Measurements from ENCODE around the gene IDH1. TPM values are rescaled to one million over a fixed set of nuclear protein-coding genes. Genes with fewer than 3 reads are reported as not detected.

IDH1 gene
- total and polyA plus RNA-seq, 2 of the 8 experiments (the other 6 are each of a cell fraction or from before 2014, with no cell fraction given): 174 to 398 TPM

GRCh38 chr2:208285853-208286252 lies 31.0 kb upstream of the IDH1 start:
- no peak overlapping the region for H4K8ac ChIP-seq (ENCODE audit: extremely low read depth, insufficient read depth, low read length)
- H4K91ac ChIP-seq (replicated peaks; ENCODE audit: insufficient read length, low read length): no peak overlapping the region
- no peak overlapping the region for H2AK5ac ChIP-seq (ENCODE audit: low read depth, low read length)
- no peak overlapping the region for H2BK20ac ChIP-seq (ENCODE audit: low read length)
- no peak overlapping the region for H3K4ac ChIP-seq (replicated peaks; ENCODE audit: insufficient read length, low read depth, low read length)
- no peak for TF ChIP-seq CTBP2 (IDR thresholded peaks at IDR 0.05; ENCODE audit: borderline replicate concordance, insufficient read depth, insufficient read length, low read length)
- TF ChIP-seq HDAC2 (IDR thresholded peaks at IDR 0.05; ENCODE audit: borderline replicate concordance in 1 of 2, low read depth in 2 of 2, low read length in 2 of 2): no peak
- no peak for TF ChIP-seq CHD1 (IDR thresholded peaks at IDR 0.05; ENCODE audit: low read depth, low read length)
- peaks cover 5 to 71% (median 37%) of the 10 kb centered on the region in 4 experiments; a peak in 7 of 8 replicates for H3K36me3 ChIP-seq (ENCODE audit: control insufficient read depth in 2 of 4, insufficient read depth in 4 of 4, low read length in 3 of 4)
- DNase-seq (ENCODE audit: low read depth in 1 of 2, low spot score in 2 of 2): no peak
- no peak overlapping the region for H3K4me3 ChIP-seq (ENCODE audit: extremely low read depth in 1 of 4, insufficient read depth in 2 of 4, low read depth in 3 of 4, low read length in 4 of 4)
- CTCF ChIA-PET (ENCODE audit: partially characterized antibody): no interaction called here
- POLR2A ChIA-PET (ENCODE audit: partially characterized antibody): no interaction called here
- H3K9me3 ChIP-seq (ENCODE audit: insufficient read depth in 2 of 2, low read depth in 1 of 2, low read length in 1 of 2): no peaks in the 10 kb centered on the region; a peak in 1 of 4 replicates
- FAIRE-seq: no peak
- no peak overlapping the region for H3K18ac ChIP-seq (ENCODE audit: extremely low read depth, low read length)
- no peak overlapping the region for H2BK12ac ChIP-seq (ENCODE audit: low read depth, low read length)
- no peaks in the 10 kb centered on the region for H3K23me2 ChIP-seq (ENCODE audit: low read depth, low read length)
- no peak overlapping the region for H2BK120ac ChIP-seq (replicated peaks; ENCODE audit: low read depth, low read length)
- no peak overlapping the region for H3K27ac ChIP-seq (ENCODE audit: low read depth, low read length)
- H2AFZ ChIP-seq (ENCODE audit: low read length): no peak overlapping the region
- no peak overlapping the region for H3K14ac ChIP-seq (ENCODE audit: insufficient read length)
- no peak overlapping the region for H2BK5ac ChIP-seq (ENCODE audit: low read depth, low read length)
- H3K4me2 ChIP-seq (ENCODE audit: insufficient read depth in 1 of 2, low read depth in 2 of 2, low read length in 2 of 2): no peak overlapping the region
- no peak overlapping the region for H4K5ac ChIP-seq (ENCODE audit: insufficient read length, low read depth, low read length)
- H3K56ac ChIP-seq (replicated peaks; ENCODE audit: insufficient read length, low read depth, low read length): no peak overlapping the region
- peaks cover 0 to 5% of the 10 kb centered on the region in 2 experiments for H4K20me1 ChIP-seq (replicated peaks in 1 of 2; ENCODE audit: control insufficient read depth in 1 of 2, insufficient read depth in 2 of 2, low read length in 2 of 2)
- no peak overlapping the region for H2BK15ac ChIP-seq (ENCODE audit: low read length)
- H3K27me3 ChIP-seq (replicated peaks in 1 of 4; ENCODE audit: control insufficient read depth in 3 of 4, extremely low read depth in 1 of 4, insufficient read depth in 3 of 4, low read length in 3 of 4): no peaks in the 10 kb centered on the region
- H3K23ac ChIP-seq (ENCODE audit: insufficient read length): no peak overlapping the region
- peaks cover 3% of the 10 kb centered on the region; the same call in 1 of the 2 replicates for H3K79me1 ChIP-seq (ENCODE audit: low read depth, low read length)
- WGBS, 2 experiments (ENCODE audit: extremely low coverage in 1 of 2, insufficient coverage in 1 of 2, insufficient read length in 1 of 2, insufficient replicate concordance in 2 of 2, low coverage in 1 of 2, low lambda C conversion rate in 2 of 2, missing lambda C conversion rate in 1 of 2): 91% methylated on average over 4 of the region's 4 CpGs; no CpG with 5 or more reads in 1 of the 2 experiments
- no peaks in the 10 kb centered on the region; a peak in 2 of 4 replicates for H3K79me2 ChIP-seq (ENCODE audit: control insufficient read depth in 1 of 2, insufficient read depth in 2 of 2, low read length in 2 of 2)
- no peaks in the 10 kb centered on the region for H3K4me1 ChIP-seq (replicated peaks in 1 of 4; ENCODE audit: control insufficient read depth in 3 of 4, insufficient read depth in 4 of 4, low read length in 3 of 4)
- no peak overlapping the region for H3K9ac ChIP-seq (replicated peaks in 1 of 4; ENCODE audit: extremely low read depth in 1 of 4, low read depth in 3 of 4, low read length in 3 of 4)

Measured in H1 (cell line).